ENCODE results near the gene URI1.
A peak's percentile ranks its signal among the peaks of the same experiment; 100 is the strongest.
"Not testable (repeated sequence)": the region's sequence is repeated elsewhere in the genome, so short reads cannot be mapped to it uniquely, and the experiment has no call there.

Gene URI1

GRCh38 chr19:29941828-29942403, at the start of gene URI1:
URI1 (plus strand) TSS chr19:29942239; CDS start chr19:29942548, 309 bp downstream.
- DNase-seq (ENCODE audit: low read depth, low spot score): peak; percentile 89

- no peak for DNase-seq (ENCODE audit: low read depth, low spot score)
These were observed 48.3 kb upstream of the URI1 start for GRCh38 chr19:29893606-29894284.

- DNase-seq (ENCODE audit: low read depth, low spot score): no peak
These were observed 45.2 kb upstream of the URI1 start for GRCh38 chr19:29896802-29897201.

- DNase-seq (ENCODE audit: low read depth, low spot score): no peak
These were observed 44.6 kb upstream of the URI1 start for GRCh38 chr19:29897466-29897865.

GRCh38 chr19:29904017-29904416, 38.0 kb upstream of the URI1 start:
- no peak for DNase-seq (ENCODE audit: low read depth, low spot score)

GRCh38 chr19:29908963-29909944, 32.8 kb upstream of the URI1 start:
- no peak for DNase-seq (ENCODE audit: low read depth, low spot score)

- no peak for DNase-seq (ENCODE audit: low read depth, low spot score)
These were observed 27.1 kb upstream of the URI1 start for GRCh38 chr19:29914933-29915332.

GRCh38 chr19:29915832-29916231, 26.2 kb upstream of the URI1 start:
- not testable (repeated sequence) for DNase-seq (ENCODE audit: low read depth, low spot score)

- no peak for DNase-seq (ENCODE audit: low read depth, low spot score)
These were observed 24.1 kb upstream of the URI1 start for GRCh38 chr19:29917911-29918310.

GRCh38 chr19:29918891-29919290, 23.1 kb upstream of the URI1 start:
- DNase-seq (ENCODE audit: low read depth, low spot score): no peak

- DNase-seq (ENCODE audit: low read depth, low spot score): no peak
These were observed 19.1 kb upstream of the URI1 start for GRCh38 chr19:29922972-29923371.

- no peak for DNase-seq (ENCODE audit: low read depth, low spot score)
These were observed 18.4 kb upstream of the URI1 start for GRCh38 chr19:29923653-29924052.

- no peak for DNase-seq (ENCODE audit: low read depth, low spot score)
These were observed 16.0 kb upstream of the URI1 start for GRCh38 chr19:29926031-29926430.

- no peak for DNase-seq (ENCODE audit: low read depth, low spot score)
These were observed 15.2 kb upstream of the URI1 start for GRCh38 chr19:29926801-29927200.

GRCh38 chr19:29927944-29928625, 14.0 kb upstream of the URI1 start:
- DNase-seq (ENCODE audit: low read depth, low spot score): no peak

GRCh38 chr19:29928831-29929230, 13.2 kb upstream of the URI1 start:
- DNase-seq (ENCODE audit: low read depth, low spot score): no peak

- no peak for DNase-seq (ENCODE audit: low read depth, low spot score)
These were observed 7.8 kb upstream of the URI1 start for GRCh38 chr19:29934257-29934656.

- no peak for DNase-seq (ENCODE audit: low read depth, low spot score)
These were observed 7.3 kb upstream of the URI1 start for GRCh38 chr19:29934781-29935180.

- DNase-seq (ENCODE audit: low read depth, low spot score): no peak
These were observed 5.6 kb upstream of the URI1 start for GRCh38 chr19:29936409-29936808.

GRCh38 chr19:29939628-29940027, 2.4 kb upstream of the URI1 start:
- DNase-seq (ENCODE audit: low read depth, low spot score): no peak

- DNase-seq (ENCODE audit: low read depth, low spot score): no peak
These were observed 961 bp upstream of the URI1 start for GRCh38 chr19:29940971-29941585.
